GM21717 (cell line): ENCODE data around the gene IQSEC1.
A peak's percentile ranks its signal among the peaks of the same experiment; 100 is the strongest.

ENCODE experiments used
- ATAC-seq: cut with Tn5 transposase; IDR thresholded peaks from one replicate; pipeline ENCODE4 v1.9.1; 2021; ENCODE audit warnings: mild to moderate bottlenecking, moderate library complexity; ENCODE audit not compliant: unreplicated experiment

IQSEC1 gene

GRCh38 chr3:13018561-13019242, 54.5 kb downstream of the IQSEC1 start:
- ATAC-seq, result no peak

- no peak for ATAC-seq
Measured at GRCh38 chr3:13018043-13018451, 55.2 kb downstream of the IQSEC1 start.

- no peak for ATAC-seq
Measured at GRCh38 chr3:13017361-13018042, 55.7 kb downstream of the IQSEC1 start.

- ATAC-seq, result no peak
Measured at GRCh38 chr3:13016721-13017255, 56.4 kb downstream of the IQSEC1 start.

- peak; percentile 25 for ATAC-seq
Measured at GRCh38 chr3:13016083-13016720, 57.0 kb downstream of the IQSEC1 start.

- ATAC-seq, result peak; percentile 25
Measured at GRCh38 chr3:13015286-13016082, 57.7 kb downstream of the IQSEC1 start.

- no peak for ATAC-seq
Measured at GRCh38 chr3:13014755-13015285, 58.4 kb downstream of the IQSEC1 start.

GRCh38 chr3:13013994-13014754, 59.1 kb downstream of the IQSEC1 start:
- no peak for ATAC-seq

- ATAC-seq, result no peak
Measured at GRCh38 chr3:13013566-13013965, 59.7 kb downstream of the IQSEC1 start.

- no peak for ATAC-seq
Measured at GRCh38 chr3:13013151-13013561, 60.1 kb downstream of the IQSEC1 start.

- ATAC-seq, result peak; percentile 34
Measured at GRCh38 chr3:13012221-13012691, 61.0 kb downstream of the IQSEC1 start.

GRCh38 chr3:13011573-13012220, 61.5 kb downstream of the IQSEC1 start:
- peak; percentile 39 for ATAC-seq

- no peak for ATAC-seq
Measured at GRCh38 chr3:13010780-13011572, 62.3 kb downstream of the IQSEC1 start.

- ATAC-seq, result no peak
Measured at GRCh38 chr3:13009946-13010315, 63.3 kb downstream of the IQSEC1 start.

- peak; percentile 30 for ATAC-seq
Measured at GRCh38 chr3:13009132-13009945, 63.9 kb downstream of the IQSEC1 start.

GRCh38 chr3:13008155-13008995, 64.9 kb downstream of the IQSEC1 start:
- ATAC-seq, result no peak
